Panc1 (cell line): ENCODE results near the gene TBC1D22A. TPM values are rescaled to one million over a fixed set of nuclear protein-coding genes. Genes with fewer than 3 reads are reported as not detected.

Source experiments
- ATAC-seq: fragments of 200-7000 bp; cut with Tn5 transposase; 2 replicates; pipeline ENCODE4 v1.9.1; 2020; ENCODE audit warnings: mild to moderate bottlenecking, moderate library complexity
- BruUV-seq: library from RNA; stranded (reverse); fragments of 400-500 nt; replicated peaks from 2 replicates; lab custom pipeline; 2021; lab: Mats Ljungman, UMichigan
- CTCF ChIA-PET: fragments of 300-600 bp; sonication (Branson Sonifier 250); formaldehyde crosslinking; loops from one replicate; lab custom pipeline; 2022; ENCODE audit warnings: antibody characterized with exemption; lab: Charles Lee
- POLR2A ChIA-PET: fragments of 300-600 bp; sonication (Branson Sonifier 250); formaldehyde crosslinking; loops from one replicate; lab custom pipeline; 2022; ENCODE audit warnings: antibody characterized with exemption; lab: Charles Lee
- DNase-seq: peaks from one replicate; pipeline ENCODE4 v3.0.0-alpha.2; 2010; ENCODE audit warnings: low read depth, low spot score
- H3K27ac ChIP-seq: 2 replicates; pipeline ENCODE4 v1.5.1; 2011; ENCODE audit warnings: mild to moderate bottlenecking, low read length, inconsistent platforms
- H3K27me3 ChIP-seq: fragments of 200-500 bp; sonication (Bioruptor generic); 2 replicates; pipeline ENCODE4 v1.6.0; 2014; ENCODE audit warnings: low read length, inconsistent platforms; ENCODE audit not compliant: control insufficient read depth, insufficient read depth
- H3K36me3 ChIP-seq: fragments of 200-500 bp; sonication (Bioruptor generic); 2 replicates; pipeline ENCODE4 v1.5.1; 2014; ENCODE audit warnings: inconsistent platforms, mild to moderate bottlenecking, low read length, moderate library complexity; ENCODE audit not compliant: control insufficient read depth, insufficient read depth
- H3K4me1 ChIP-seq: 2 replicates; pipeline ENCODE4 v1.5.1; 2011; ENCODE audit warnings: inconsistent platforms, mild to moderate bottlenecking, low read length, moderate library complexity; ENCODE audit not compliant: control insufficient read depth, insufficient read depth
- H3K4me3 ChIP-seq, 2 experiments: 2 replicates each; pipeline ENCODE4 v1.5.1; 2011 to 2012; ENCODE audit warnings: low read depth in 2 of 2, low read length in 2 of 2, mild to moderate bottlenecking in 2 of 2, inconsistent platforms in 1 of 2, moderate library complexity in 1 of 2
- H3K9me3 ChIP-seq: fragments of 200-500 bp; sonication (Bioruptor generic); 2 replicates; pipeline ENCODE4 v1.5.1; 2014; ENCODE audit warnings: low read depth, mild to moderate bottlenecking, inconsistent platforms, low read length, moderate library complexity; ENCODE audit not compliant: control insufficient read depth, insufficient read depth
- POLR2AphosphoS5 ChIP-seq: IDR thresholded peaks from 2 replicates; pipeline ENCODE4 v1.6.1; 2012; ENCODE audit warnings: mild to moderate bottlenecking, low read depth, low read length, moderate library complexity
- SIN3A ChIP-seq: IDR thresholded peaks from 2 replicates; pipeline ENCODE4 v1.6.1; 2012; ENCODE audit warnings: low read depth, mild to moderate bottlenecking, low read length, moderate library complexity, borderline replicate concordance; ENCODE audit not compliant: insufficient read depth
- TCF7L2 ChIP-seq: IDR thresholded peaks from 2 replicates; pipeline ENCODE4 v1.6.1; 2011; ENCODE audit warnings: mild to moderate bottlenecking, low read depth, low read length, inconsistent platforms
- in situ Hi-C: cut with HindIII; loops from 2 replicates; pipeline ENCODE4 v1.10.0; 2016; ENCODE audit warnings: low sequenced_read_pairs, low pct_unique_long_range_greater_than_20kb
- intact Hi-C: fragments of 100-400 bp; cut with micrococcal nuclease; formaldehyde crosslinking; loops from one replicate; pipeline ENCODE4 v1.10.0; 2022; ENCODE audit not compliant: unreplicated experiment
- total RNA-seq: library from RNA; stranded (reverse); gene quantifications from one replicate; pipeline ENCODE4 v1.2.1, GENCODE V29; 2021; ENCODE audit not compliant: unreplicated experiment
- TF ChIP-seq, protein P1 (sequence below): fragments of 450-650 bp; IDR thresholded peaks from 2 replicates; pipeline ENCODE4 v1.5.1; 2017; ENCODE audit warnings: mild to moderate bottlenecking
- TF ChIP-seq, protein P2 (sequence below), 2 experiments: IDR thresholded peaks; 2 replicates each; pipeline ENCODE4 v1.6.1; 2011 to 2012; ENCODE audit warnings: low read depth in 2 of 2, control low read depth in 1 of 2, low read length in 1 of 2, mild to moderate bottlenecking in 1 of 2, moderate library complexity in 1 of 2; ENCODE audit not compliant: insufficient read depth in 1 of 2

The TBC1D22A gene
- total RNA-seq, 1 experiment from 2014 or later, result 28.7 TPM

DNA sequence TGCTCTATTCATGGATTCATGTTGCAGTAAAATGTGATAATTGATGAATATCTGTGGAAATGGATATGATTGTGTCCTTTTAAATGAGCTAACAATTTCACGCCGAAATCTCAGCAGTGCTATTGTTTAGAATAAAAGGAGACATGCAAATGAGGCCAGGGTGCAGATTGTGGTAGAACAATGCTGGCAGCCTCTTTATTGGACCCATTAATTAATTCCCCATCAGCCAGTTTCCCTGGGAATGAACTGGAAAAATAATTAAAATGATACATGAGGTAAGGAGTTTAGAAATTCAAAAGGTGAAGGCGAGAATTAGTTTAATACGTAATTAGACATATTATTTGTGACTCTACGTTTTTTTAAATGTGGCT, 306.2 kb downstream of the TBC1D22A start:
- no peaks in the 10 kb centered on the region for H3K4me1 ChIP-seq
- H3K36me3 ChIP-seq, result no peaks in the 10 kb centered on the region
- no peak overlapping the region for H3K27ac ChIP-seq
- H3K27me3 ChIP-seq, result no peaks in the 10 kb centered on the region
- H3K9me3 ChIP-seq, result no peaks in the 10 kb centered on the region
- BruUV-seq, result no TSS peak
- no peak overlapping the region for H3K4me3 ChIP-seq
- in situ Hi-C loops (no loop called here), intact Hi-C loops (no loop called here)
- ATAC-seq (no peak), DNase-seq (no peak)
- TF ChIP-seq SIN3A (no peak), TCF7L2 (no peak), POLR2AphosphoS5 (no peak)
- TF ChIP-seq, protein P1, sequence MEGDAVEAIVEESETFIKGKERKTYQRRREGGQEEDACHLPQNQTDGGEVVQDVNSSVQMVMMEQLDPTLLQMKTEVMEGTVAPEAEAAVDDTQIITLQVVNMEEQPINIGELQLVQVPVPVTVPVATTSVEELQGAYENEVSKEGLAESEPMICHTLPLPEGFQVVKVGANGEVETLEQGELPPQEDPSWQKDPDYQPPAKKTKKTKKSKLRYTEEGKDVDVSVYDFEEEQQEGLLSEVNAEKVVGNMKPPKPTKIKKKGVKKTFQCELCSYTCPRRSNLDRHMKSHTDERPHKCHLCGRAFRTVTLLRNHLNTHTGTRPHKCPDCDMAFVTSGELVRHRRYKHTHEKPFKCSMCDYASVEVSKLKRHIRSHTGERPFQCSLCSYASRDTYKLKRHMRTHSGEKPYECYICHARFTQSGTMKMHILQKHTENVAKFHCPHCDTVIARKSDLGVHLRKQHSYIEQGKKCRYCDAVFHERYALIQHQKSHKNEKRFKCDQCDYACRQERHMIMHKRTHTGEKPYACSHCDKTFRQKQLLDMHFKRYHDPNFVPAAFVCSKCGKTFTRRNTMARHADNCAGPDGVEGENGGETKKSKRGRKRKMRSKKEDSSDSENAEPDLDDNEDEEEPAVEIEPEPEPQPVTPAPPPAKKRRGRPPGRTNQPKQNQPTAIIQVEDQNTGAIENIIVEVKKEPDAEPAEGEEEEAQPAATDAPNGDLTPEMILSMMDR, result no peak
- TF ChIP-seq, protein P2, sequence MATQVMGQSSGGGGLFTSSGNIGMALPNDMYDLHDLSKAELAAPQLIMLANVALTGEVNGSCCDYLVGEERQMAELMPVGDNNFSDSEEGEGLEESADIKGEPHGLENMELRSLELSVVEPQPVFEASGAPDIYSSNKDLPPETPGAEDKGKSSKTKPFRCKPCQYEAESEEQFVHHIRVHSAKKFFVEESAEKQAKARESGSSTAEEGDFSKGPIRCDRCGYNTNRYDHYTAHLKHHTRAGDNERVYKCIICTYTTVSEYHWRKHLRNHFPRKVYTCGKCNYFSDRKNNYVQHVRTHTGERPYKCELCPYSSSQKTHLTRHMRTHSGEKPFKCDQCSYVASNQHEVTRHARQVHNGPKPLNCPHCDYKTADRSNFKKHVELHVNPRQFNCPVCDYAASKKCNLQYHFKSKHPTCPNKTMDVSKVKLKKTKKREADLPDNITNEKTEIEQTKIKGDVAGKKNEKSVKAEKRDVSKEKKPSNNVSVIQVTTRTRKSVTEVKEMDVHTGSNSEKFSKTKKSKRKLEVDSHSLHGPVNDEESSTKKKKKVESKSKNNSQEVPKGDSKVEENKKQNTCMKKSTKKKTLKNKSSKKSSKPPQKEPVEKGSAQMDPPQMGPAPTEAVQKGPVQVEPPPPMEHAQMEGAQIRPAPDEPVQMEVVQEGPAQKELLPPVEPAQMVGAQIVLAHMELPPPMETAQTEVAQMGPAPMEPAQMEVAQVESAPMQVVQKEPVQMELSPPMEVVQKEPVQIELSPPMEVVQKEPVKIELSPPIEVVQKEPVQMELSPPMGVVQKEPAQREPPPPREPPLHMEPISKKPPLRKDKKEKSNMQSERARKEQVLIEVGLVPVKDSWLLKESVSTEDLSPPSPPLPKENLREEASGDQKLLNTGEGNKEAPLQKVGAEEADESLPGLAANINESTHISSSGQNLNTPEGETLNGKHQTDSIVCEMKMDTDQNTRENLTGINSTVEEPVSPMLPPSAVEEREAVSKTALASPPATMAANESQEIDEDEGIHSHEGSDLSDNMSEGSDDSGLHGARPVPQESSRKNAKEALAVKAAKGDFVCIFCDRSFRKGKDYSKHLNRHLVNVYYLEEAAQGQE (IDR thresholded peaks at IDR 0.05; ENCODE audit: insufficient read depth in 1 of 2, low read depth in 2 of 2, low read length in 1 of 2), result no peak
- POLR2A ChIA-PET, result no interaction called here
- CTCF ChIA-PET, result no interaction called here

DNA sequence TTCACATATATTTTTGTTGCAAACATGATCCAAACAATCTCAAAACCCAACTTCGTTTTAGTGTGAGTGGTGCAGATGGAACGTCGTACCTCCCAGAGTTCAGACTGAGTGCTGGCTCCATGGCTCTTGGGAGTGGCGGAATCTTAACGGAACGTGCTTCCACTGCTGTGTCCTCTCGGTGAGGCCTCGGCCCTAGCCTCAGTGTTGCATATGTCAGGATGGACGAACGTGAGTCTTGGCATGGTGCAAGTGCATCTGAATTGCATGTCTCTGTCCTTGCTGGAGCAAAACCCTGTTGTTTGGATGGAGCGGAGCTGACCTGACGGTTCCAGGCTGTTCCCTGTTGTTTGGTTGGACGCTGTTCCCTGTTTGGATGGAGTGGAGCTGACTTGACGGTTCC, 306.8 kb downstream of the TBC1D22A start:
- POLR2A ChIA-PET, result no interaction called here
- ATAC-seq, result no peak
- in situ Hi-C loops, result no loop called here

More for the DNA sequence above, 306.8 kb downstream of the TBC1D22A start:
- CTCF ChIA-PET, result no interaction called here
- Histone ChIP-seq H3K27me3 (no peaks in the 10 kb centered on the region), H3K27ac (no peak overlapping the region), H3K4me1 (no peaks in the 10 kb centered on the region), H3K9me3 (no peaks in the 10 kb centered on the region), H3K36me3 (no peaks in the 10 kb centered on the region), H3K4me3 (no peak overlapping the region)
- TF ChIP-seq, protein P1, result no peak
- TF ChIP-seq TCF7L2 (no peak), SIN3A (no peak), POLR2AphosphoS5 (no peak)
- TF ChIP-seq, protein P2 (IDR thresholded peaks at IDR 0.05; ENCODE audit: insufficient read depth in 1 of 2, low read depth in 2 of 2, low read length in 1 of 2), result no peak
- BruUV-seq, result no TSS peak
- intact Hi-C loops, result no loop called here
- no peak for DNase-seq
